HUES6 (cell line): ENCODE data around the gene MAGI1.

Experiments
- H3K27ac ChIP-seq: 2 replicates; pipeline ENCODE4 v1.7.0; 2013; ENCODE audit warnings: low read depth, mild to moderate bottlenecking, low read length, inconsistent platforms
- H3K27me3 ChIP-seq: 2 replicates; pipeline ENCODE4 v1.6.1; 2013; ENCODE audit warnings: low read length; ENCODE audit not compliant: control insufficient read depth, insufficient read depth
- H3K36me3 ChIP-seq: 2 replicates; pipeline ENCODE4 v1.6.1; 2013; ENCODE audit warnings: low read length; ENCODE audit not compliant: control insufficient read depth, insufficient read depth
- H3K4me1 ChIP-seq: 2 replicates; pipeline ENCODE4 v1.6.1; 2013; ENCODE audit warnings: low read length; ENCODE audit not compliant: control insufficient read depth, insufficient read depth
- H3K4me3 ChIP-seq: 2 replicates; pipeline ENCODE4 v1.5.1; 2013; ENCODE audit warnings: low read depth, low read length
- H3K9ac ChIP-seq: one replicate; pipeline ENCODE4 v1.6.1; 2013; ENCODE audit warnings: mild to moderate bottlenecking, low read length
- H3K9me3 ChIP-seq: 2 replicates; pipeline ENCODE4 v1.6.1; 2013; ENCODE audit warnings: low read depth, low read length; ENCODE audit not compliant: control insufficient read depth, insufficient read depth

Gene MAGI1

DNA sequence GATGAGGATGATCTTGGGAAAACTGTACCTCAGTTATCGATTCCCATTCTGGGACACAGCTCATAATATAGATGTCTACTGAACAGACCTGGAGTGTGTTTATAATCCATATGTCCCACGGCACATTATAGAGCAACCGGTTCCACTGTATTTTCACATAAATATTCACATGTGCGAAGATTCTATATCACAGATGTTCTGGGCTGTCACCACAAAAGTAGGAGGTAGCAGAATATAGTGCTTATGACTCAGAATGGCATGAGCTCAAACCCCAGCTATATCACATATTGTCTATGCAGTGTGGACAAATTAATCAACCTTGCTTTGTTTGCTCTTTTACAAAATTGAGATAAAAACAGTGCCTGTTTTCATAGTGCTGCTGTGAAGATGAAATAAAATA, 710.6 kb downstream of the MAGI1 start:
- Histone ChIP-seq H3K4me1 (no peaks in the 10 kb centered on the region), H3K36me3 (no peaks in the 10 kb centered on the region), H3K4me3 (no peak overlapping the region), H3K27me3 (no peaks in the 10 kb centered on the region), H3K9ac (no peak overlapping the region), H3K27ac (no peak overlapping the region), H3K9me3 (no peaks in the 10 kb centered on the region)

GRCh38 chr3:65326574-65326973, 712.1 kb downstream of the MAGI1 start:
- no peak overlapping the region for H3K9ac ChIP-seq
- no peak overlapping the region for H3K27ac ChIP-seq
- no peaks in the 10 kb centered on the region for H3K27me3 ChIP-seq
- no peaks in the 10 kb centered on the region for H3K9me3 ChIP-seq
- H3K4me3 ChIP-seq: no peak overlapping the region
- no peaks in the 10 kb centered on the region for H3K36me3 ChIP-seq
- no peaks in the 10 kb centered on the region for H3K4me1 ChIP-seq

GRCh38 chr3:65322910-65323309, 715.8 kb downstream of the MAGI1 start:
- Histone ChIP-seq H3K9me3 (0 out of 2 replicates have a peak, but pooled peaks cover 8% of the 10 kb centered on the region), H3K9ac (no peak overlapping the region), H3K36me3 (no peaks in the 10 kb centered on the region), H3K27me3 (no peaks in the 10 kb centered on the region), H3K27ac (no peak overlapping the region), H3K4me1 (no peaks in the 10 kb centered on the region), H3K4me3 (no peak overlapping the region)

- Histone ChIP-seq H3K36me3 (no peaks in the 10 kb centered on the region), H3K27ac (no peak overlapping the region), H3K9me3 (0 out of 2 replicates have a peak, but pooled peaks cover 8% of the 10 kb centered on the region), H3K9ac (no peak overlapping the region), H3K4me1 (no peaks in the 10 kb centered on the region), H3K27me3 (no peaks in the 10 kb centered on the region), H3K4me3 (no peak overlapping the region)
These were observed 720.5 kb downstream of the MAGI1 start for GRCh38 chr3:65318231-65318630.

- Histone ChIP-seq H3K27ac (no peak overlapping the region), H3K4me3 (no peak overlapping the region)
These were observed 723.8 kb downstream of the MAGI1 start for GRCh38 chr3:65314916-65315315.

DNA sequence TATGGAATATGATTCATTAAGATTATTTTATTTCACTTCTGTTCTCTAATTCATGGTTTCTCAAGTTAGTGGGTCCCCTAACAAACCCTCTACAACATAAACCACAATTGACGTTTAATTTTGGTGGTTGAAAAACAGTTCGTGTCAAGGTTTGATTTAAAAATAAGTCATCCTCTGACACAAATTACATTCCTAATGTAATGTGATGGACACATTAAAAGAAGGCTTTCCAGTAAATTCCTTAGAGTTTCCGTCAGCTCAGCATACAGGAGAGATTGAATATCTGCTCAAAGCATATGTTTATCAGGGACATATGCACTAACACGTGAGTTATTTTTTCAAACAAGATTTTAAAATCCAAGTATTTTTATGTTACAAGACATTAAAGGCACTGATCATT, 724.4 kb downstream of the MAGI1 start:
- Histone ChIP-seq H3K9ac (no peak overlapping the region), H3K36me3 (no peaks in the 10 kb centered on the region), H3K27ac (no peak overlapping the region), H3K4me3 (no peak overlapping the region), H3K27me3 (no peaks in the 10 kb centered on the region), H3K4me1 (0 out of 2 replicates have a peak, but pooled peaks cover 5% of the 10 kb centered on the region), H3K9me3 (no peaks in the 10 kb centered on the region)

More at GRCh38 chr3:65314916-65315315, 723.8 kb downstream of the MAGI1 start:
- Histone ChIP-seq H3K9ac (no peak overlapping the region), H3K4me1 (0 out of 2 replicates have a peak, but pooled peaks cover 5% of the 10 kb centered on the region), H3K36me3 (no peaks in the 10 kb centered on the region), H3K27me3 (no peaks in the 10 kb centered on the region), H3K9me3 (no peaks in the 10 kb centered on the region)

DNA sequence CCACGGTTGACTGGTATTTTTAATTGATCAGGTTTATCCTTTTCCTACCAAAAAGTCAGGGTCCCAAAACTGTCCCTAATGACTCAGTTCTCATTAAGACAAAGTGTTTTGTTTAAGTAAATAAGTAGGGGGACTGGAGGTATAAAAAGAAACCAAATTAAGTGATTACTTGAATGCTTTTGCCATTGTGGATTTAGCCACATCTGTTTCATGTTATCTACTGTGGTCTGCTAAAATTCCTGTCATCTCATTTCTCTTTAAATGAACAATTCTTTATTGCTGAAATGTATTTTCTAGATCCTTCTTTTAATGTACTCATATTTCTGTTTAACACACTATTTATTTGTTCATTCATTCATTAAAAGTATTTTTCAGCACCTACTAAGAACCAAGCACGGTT, 725.1 kb downstream of the MAGI1 start:
- Histone ChIP-seq H3K4me1 (0 out of 2 replicates have a peak, but pooled peaks cover 5% of the 10 kb centered on the region), H3K36me3 (no peaks in the 10 kb centered on the region), H3K9ac (no peak overlapping the region), H3K9me3 (no peaks in the 10 kb centered on the region), H3K27ac (no peak overlapping the region), H3K27me3 (no peaks in the 10 kb centered on the region), H3K4me3 (no peak overlapping the region)

DNA sequence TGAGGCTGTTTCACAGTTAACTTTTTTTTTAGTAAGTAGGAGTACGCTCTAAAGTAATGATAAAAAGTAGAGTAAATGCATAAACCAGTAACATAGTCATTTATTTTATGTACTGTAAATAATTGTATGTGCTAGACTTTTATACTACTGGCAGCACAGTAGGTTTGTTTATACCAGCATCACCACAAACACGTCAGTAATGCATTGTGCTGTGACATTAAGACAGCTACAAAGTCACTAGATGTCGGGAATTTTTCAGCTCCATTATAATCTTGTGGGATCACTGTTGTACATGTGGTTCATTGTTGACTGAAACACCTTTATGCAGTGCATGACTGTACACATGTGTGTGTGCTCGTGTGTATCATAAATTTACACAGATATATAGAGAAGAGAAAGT, 732.9 kb downstream of the MAGI1 start:
- Histone ChIP-seq H3K27ac (no peak overlapping the region), H3K9me3 (no peaks in the 10 kb centered on the region), H3K4me3 (no peak overlapping the region), H3K36me3 (no peaks in the 10 kb centered on the region), H3K4me1 (no peaks in the 10 kb centered on the region), H3K9ac (no peak overlapping the region), H3K27me3 (no peaks in the 10 kb centered on the region)
